Kasumi-1 (cell line): ENCODE data around the gene CUL2.
"Not testable (repeated sequence)": the region's sequence is repeated elsewhere in the genome, so short reads cannot be mapped to it uniquely, and the experiment has no call there.

ENCODE experiments used
- DNase-seq, 2 experiments: peaks; one replicate each; lab custom pipeline; 2025; lab: John Stamatoyannopoulos, UW

The CUL2 gene

DNA sequence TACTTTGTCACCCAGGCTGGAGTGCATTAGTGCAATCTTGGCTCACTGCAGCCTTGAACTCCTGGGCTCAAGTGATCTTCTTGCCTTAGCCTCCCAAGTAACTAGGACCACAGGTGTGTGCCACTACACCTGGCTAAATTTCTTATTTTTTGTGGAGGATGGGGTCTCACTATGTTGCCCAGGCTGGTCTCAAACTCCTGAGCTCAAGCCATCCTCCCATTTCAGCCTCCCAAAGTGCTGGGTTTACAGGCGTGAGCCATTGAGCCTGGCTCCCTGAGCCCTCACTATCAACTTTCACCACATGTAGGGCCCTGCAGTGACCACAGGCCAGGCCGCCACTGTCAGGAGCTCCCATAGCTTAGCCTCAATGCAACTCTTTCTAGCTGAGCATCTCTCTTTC lies 110.2 kb downstream of the CUL2 start:
- no peak for DNase-seq

DNA sequence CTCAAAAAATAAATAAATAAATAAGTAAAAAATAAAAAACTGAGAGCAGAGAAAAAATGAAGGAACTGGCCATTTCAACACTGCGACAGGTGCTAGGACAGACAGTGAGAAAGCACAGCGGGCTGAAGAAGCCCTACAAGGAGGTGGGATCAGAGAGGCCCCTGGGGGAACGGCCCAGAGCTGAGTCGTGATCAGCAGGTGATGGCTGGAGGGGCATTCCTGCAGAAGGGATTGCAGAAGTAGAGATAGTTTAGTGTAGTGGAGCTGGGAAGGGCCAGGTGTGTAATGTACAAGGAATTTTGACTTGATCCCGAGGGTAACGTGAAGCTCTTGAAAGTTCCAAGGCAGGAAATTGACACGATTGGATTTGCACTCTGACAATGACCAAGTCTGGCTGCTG lies 112.1 kb downstream of the CUL2 start:
- DNase-seq: no peak

DNA sequence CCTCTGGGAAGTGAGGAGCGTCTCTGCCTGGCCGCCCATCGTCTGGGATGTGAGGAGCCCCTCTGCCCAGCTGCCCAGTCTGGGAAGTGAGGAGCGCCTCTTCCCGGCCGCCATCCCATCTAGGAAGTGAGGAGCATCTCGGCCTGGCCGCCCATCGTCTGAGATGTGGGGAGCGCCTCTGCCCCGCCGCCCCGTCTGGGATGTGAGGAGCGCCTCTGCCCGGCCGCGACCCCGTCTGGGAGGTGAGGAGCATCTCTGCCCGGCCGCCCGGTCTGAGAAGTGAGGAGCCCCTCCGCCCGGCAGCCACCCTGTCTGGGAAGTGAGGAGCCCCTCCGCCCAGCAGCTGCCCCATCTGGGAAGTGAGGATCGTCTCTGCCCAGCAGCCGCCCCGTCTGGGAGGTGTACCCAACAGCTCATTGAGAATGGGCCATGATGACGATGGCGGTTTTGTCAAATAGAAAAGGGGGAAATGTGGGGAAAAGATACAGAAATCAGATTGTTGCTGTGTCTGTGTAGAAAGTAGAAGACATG lies 113.7 kb downstream of the CUL2 start:
- DNase-seq: not testable (repeated sequence)

DNA sequence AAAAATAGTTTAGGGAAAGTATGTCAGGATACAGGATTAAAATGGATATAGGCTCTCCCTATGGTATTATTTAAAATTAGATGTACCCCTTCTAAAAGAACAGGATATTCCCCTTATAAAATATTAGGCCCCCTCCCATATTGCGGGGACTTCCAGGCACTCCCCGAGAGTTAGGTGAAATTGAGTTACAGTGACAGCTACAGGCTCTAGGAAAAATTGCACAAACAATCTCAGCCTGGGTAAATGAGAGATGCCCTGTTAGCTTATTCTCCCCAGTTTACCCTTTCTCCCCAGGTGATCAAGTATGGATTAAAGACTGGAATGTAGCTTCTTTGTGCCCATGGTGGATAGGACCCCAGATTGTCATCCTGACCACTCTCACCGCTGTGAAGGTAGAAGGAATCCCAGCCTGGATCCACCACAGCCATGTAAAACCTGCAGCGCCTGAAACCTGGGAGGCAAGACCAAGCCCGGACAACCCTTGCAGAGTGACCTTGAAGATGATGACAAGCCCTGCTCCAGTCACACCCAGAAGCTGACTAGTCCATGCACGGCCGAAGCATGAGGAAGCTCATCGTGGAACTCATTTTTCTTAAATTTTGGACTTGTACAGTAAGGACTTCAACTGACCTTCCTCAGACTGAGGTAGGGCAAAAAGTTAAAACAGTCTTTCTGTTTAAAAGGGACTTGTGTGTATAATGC lies 115.6 kb downstream of the CUL2 start:
- not testable (repeated sequence) for DNase-seq

DNA sequence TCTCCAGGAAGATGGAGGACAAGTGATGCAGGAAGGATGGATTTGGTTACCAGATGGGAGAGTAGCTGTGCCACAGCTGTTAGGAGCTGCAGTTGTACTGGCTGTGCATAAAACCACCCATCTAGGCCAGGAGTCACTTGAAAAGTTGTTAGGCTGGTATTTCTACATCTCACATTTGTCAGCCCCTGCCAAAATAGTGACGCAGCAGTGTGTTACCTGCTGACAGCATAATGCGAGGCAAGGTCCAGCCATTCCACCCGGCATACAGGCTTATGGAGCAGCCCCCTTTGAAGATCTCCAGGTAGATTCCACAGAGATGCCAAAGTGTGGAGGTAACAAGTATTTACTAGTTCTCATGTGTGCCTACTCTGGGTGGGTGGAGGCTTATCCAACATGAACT lies 116.4 kb downstream of the CUL2 start:
- not testable (repeated sequence) for DNase-seq

DNA sequence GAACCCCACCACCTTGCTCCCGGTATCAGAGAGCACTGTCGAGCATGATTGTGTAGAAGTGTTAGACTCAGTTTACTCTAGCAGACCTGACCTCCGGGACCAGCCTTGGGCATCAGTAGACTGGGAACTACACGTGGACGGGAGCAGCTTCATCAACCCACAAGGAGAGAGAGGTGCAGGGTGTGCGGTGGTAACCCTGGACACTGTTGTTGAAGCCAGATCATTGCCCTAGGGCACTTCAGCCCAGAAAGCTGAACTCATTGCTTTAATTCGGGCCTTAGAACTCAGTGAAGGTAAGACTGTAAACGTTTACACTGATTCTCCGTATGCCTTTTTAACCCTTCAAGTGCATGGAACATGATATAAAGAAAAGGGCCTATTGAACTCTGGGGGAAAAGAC lies 117.0 kb downstream of the CUL2 start:
- DNase-seq: not testable (repeated sequence)

DNA sequence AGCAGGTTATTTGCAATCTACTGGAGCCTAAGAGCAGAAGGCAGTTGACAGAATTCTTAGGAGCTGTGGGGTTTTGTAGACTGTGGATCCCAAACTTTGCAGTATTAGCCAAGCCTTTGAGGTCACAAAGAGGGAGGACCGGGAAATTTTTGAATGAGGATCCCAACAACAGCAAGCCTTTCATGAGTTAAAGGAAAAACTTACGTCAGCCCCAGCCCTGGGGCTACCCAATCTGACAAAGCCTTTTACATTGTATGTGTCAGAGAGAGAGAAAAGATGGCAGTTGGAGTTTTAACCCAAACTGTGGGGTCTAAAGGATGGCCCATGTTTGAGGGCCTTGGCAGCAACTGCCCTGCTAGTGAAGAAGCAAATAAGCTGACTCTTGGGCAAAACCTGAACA lies 117.5 kb downstream of the CUL2 start:
- DNase-seq: not testable (repeated sequence)

DNA sequence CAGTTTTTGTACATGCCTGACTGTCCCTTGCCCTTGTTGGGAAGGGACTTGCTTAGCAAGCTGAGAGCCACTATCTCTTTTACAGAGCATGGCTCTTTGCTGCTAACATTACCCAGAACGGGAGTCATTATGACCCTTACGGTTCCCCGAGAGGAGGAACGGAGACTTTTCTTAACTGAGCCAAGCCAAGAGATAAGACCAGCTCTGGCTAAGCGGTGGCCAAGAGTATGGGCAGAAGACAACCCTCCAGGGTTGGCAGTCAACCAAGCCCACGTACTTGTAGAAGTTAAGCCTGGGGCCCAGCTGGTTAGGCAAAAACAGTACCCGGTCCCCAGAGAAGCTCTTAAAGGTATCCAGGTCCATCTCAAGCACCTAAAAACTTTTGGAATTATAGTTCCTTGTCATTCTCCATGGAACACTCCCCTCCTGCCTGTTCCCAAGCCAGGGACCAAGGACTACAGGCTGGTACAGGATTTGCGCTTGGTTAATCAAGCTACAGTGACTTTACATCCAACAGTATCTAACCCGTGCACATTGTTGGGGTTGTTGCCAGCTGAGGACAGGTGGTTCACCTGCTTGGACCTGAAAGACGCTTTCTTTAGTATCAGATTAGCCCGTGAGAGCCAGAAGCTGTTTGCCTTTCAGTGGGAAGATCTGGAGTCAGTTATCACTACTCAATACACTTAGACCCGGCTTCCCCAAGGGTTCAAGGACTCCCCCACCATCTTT lies 118.4 kb downstream of the CUL2 start:
- not testable (repeated sequence) for DNase-seq

DNA sequence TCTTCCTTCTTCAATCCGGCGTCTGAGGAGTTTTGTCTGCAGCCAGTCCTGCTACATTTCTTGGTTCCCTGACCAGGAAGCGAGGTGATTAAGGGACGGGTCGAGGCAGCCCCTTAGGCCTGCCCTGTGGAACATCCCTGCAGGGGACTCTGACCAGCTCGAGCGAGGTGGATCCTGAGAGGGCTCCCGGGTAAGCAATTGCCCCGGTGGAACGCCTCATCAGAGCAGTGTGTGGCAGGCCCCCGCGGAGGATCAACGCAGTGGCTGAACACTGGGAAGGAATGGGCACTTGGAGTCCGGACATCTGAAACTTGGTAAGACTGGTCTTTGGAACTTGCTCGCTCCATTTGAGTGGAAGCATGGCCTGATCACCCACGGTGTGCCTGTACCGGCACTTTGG lies 121.0 kb downstream of the CUL2 start:
- DNase-seq: no peak

DNA sequence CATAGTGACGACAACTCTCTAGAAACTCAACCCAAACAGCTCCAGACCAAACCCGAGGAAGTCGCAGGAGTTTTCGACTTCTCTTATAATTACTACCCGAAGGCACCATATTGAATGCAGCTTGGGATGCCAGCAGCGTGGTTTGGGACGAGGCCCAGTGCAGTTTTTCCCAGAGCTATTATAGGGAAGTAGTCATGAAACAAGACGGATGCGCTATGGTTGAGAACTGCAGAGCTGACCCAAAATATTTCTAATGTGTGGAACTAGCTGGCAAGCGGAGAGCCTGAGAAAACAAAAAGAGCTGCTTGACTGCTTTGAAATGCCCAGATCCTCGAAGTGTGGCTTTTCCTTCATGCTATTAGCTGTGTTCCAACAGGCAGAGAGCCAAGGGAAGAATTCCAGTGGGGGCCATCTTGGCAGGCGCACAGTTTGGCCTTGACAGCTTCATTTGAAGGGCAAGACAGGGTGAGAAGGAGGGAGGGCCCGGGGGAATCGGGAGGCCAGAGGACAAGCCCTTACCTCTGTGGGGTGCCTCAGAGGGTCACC lies 122.7 kb downstream of the CUL2 start:
- DNase-seq: no peak

DNA sequence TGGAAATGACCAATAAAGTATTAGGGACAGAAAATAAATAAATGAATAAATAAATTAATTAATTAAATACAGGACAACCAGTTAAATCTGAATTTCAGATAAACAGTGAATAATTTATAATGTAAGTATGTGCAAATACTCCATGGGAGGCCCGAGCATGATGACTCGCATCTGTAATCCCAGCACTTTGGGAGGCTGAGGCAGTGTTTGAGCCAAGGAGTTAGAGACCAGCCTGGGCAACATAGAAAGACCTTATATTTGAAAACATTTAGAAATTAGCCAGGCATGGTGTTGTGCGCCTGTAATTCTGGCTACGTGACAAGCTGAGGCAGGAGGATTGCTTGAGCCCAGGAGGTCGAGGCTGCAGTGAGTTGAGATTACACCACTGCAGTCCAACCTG lies 123.7 kb downstream of the CUL2 start:
- no peak for DNase-seq

DNA sequence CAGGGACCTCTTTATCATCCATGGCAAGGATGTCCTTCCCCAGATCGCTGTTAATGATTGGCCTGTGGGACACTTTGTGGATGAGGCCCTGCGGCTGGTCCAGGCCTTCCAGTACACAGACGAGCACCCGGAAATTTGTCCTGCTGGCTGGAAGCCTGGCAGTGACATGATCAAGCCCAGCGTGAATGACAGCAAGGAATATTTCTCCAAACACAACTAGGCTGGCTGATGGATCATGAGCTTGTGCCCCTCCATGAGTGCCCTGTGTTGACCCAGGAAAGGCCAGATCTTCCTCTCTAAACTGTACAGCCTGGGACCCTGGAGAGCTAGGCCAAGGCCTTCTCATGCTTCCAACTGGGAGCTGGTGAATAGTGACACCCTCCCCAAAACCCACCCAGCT lies 124.1 kb downstream of the CUL2 start:
- no peak for DNase-seq

DNA sequence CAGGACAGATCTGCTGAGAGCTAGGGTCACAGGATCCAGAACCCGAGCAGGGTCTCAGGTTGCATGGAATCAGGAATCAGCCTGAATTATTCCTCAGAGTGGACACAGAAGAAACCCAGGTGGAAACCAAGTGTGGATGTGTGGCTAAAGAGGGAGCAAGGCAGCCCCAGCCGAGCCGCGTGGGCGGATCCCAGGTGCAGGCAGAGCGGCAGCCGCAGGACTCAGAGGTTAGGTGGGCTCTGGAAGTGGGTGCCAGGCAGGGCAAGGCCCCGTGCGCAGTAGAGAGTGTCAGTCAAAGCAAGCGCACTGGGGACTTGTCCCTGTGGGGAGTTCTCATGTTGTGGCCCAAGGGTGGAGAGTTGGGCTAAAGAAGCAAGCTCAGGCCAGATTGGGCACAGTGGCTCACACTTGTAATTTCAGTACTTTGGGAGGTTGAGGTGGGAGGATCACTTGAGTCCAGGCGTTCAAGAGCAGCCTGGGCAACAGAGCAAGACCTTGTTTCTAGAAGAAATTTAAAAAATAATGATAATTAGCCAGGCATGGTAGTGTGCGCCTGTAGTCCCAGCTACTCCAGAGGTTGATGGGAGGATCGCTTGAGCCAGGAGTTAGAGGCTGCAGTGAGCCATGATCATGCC lies 125.9 kb downstream of the CUL2 start:
- DNase-seq: no peak

DNA sequence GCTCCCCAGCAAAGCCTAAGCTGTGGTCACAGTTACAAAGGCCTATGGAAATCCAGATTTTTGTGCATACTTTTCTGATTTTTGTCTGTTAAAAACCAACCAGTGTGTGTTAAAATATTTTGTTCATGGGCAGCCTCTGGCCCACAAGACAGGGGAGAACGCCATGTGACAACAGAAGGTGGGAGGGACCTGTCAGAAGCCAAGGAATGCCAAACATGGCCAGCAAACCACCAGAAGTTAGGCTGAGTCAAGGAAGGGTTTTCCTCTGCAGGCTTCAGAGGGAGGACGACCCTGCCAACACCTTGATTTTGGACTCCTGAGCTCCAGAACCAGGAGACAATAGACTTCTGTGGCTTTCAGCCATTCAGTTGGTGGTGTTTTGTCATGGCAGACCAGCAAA lies 127.3 kb downstream of the CUL2 start:
- no peak for DNase-seq

DNA sequence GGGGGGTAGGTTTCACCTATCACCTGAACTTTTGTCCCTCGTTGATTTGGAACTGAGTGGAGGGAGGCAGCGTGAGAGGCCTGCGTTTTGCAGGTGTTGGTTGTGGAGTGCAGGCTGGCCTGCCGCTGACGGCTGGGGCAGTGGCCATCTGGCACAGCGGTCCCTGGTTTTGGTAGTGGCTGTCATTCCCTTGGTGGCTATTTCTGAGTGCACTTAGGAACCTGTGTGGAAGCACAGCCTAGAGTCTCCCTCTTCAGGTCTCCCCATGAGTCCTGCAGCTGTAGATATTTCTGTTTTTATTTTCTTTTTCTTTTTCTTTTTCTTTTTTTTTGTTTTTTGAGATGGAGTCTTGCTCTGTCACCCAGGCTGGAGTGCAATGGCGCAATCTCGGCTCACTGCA lies 129.2 kb downstream of the CUL2 start:
- no peak for DNase-seq

DNA sequence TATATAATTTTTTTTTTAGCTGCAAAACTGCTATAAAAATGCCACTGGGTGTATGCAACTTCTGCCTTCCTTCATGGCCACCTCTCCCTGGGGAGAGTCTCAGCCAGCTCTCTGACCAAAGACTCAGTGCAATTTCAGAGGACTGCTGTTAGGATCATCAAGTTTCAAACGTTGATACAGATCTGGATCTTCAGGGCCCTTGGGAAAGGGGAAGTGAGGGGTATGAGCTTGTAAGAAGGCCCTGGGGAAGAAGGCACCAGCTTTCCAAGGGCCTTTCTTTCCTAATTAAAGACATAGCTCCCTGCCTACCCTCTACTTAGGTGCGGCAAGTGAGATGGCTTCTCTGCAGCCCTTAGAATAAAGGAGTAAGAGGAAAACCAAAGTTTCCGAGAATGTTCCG lies 130.4 kb downstream of the CUL2 start:
- peak; percentile 73 to 76 for DNase-seq

DNA sequence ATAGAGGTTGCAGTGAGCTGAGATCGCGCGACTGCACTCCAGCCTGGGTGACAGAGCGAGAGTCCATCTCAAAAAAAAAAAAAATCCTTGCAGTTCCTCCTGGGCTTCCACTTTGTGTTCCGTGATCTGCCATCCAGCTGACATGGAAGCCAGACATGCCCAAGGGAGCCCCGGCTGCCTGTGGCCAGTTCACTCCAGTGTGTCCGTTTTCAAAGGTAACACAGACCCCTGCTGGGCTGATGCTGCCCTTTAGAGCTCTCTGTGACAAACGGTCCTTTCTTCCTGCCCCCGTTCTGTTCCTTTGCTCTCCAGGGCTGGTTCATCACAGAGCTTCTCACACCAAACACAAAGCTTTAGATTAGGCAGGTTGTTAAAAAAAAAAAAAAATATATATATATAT lies 130.8 kb downstream of the CUL2 start:
- no peak for DNase-seq
